ENCODE measurements around the gene LCAT.

LCAT gene

DNA sequence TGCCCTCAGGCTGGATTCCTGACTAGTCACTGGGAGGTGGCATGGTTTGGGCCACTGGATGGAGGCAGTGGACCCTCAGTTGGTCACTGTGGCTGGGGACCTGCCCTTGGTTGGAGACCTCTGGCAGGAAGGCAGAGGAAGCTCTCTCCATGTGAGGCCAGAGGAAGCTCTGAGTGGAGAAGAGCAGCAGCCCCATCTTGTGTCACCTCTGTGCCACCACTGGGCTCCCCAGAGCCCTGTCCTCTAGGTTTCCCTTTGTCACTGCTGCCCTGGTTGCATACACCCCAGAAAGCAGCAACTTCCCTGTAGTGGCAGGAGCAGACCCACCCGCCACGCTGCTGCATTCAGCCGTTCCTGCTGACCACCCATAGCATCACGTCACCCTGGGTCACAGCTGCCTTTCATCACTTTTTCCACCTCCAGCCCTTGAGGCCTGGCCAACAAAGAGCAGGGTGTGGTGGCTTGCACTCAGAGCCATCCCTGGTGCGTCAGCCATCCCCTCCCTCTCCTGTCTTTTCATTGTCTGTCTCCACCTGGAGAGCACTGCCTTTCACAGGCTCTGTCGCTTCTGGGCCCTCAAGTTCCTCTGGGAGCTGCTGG is 24.2 kb downstream of the LCAT start:
- no peak overlapping the region for H2BK120ac ChIP-seq (ENCODE audit: low read depth, low read length)
- 86% methylated on average over 6 of the region's 6 CpGs for WGBS

DNA sequence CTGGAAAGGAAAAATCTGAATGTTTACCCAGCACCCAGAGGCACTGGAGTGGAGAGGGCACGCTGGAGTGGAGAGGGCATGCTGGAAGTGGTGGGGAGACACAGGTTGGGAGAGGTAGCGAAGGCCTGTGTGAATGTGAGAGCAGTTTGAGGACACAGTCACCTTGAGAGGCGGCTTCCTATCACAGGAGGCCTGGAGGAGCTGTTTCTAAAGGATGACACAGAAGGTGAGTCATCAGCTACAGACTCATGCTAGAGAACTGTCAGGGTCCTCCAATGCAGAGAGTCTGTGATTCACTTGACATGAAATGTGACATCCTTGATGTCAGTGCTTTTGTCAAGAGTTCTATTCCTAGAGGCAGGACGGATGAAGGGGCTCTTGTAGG is 26.1 kb downstream of the LCAT start:
- Histone ChIP-seq H3K23ac (ENCODE audit: low read length in 2 of 2) (no peak overlapping the region), H2BK12ac (ENCODE audit: low read length in 2 of 2) (no peak overlapping the region), H2BK15ac (ENCODE audit: low read depth, poor library complexity, severe bottlenecking) (no peak overlapping the region), H3K9ac (ENCODE audit: low read length) (peak overlapping the region; percentile 33), H3K4ac (ENCODE audit: low read depth in 1 of 2, low read length in 2 of 2) (no peak overlapping the region), H2BK5ac (ENCODE audit: low read depth, low read length, poor library complexity, severe bottlenecking) (no peak overlapping the region), H4K91ac (ENCODE audit: low read length) (peak overlapping the region; percentile 28), H3K4me3 (ENCODE audit: insufficient read depth in 1 of 2, low read depth in 1 of 2, low read length in 2 of 2) (no peak overlapping the region), H3K27ac (ENCODE audit: low read length, poor library complexity, severe bottlenecking) (peak overlapping the region; percentile 36), H2AK5ac (ENCODE audit: low read length, severe bottlenecking) (no peak overlapping the region), H3K9me3 (ENCODE audit: control insufficient read depth, low read length) (no peaks in the 10 kb centered on the region), H2AFZ (ENCODE audit: low read depth, low read length) (no peak overlapping the region), H3K79me1 (replicated peaks; ENCODE audit: low read length, poor library complexity, severe bottlenecking) (peaks cover 59% of the 10 kb centered on the region), H3K36me3 (ENCODE audit: control insufficient read depth in 1 of 2, insufficient read depth in 2 of 2, low read depth in 1 of 2, low read length in 2 of 2) (peaks cover 8 to 56% of the 10 kb centered on the region in 2 experiments), H3K14ac (ENCODE audit: low read length in 2 of 2) (peak overlapping the region in 1 of 2 experiments; percentile 67), H3K18ac (ENCODE audit: low read depth in 1 of 2, low read length in 2 of 2) (no peak overlapping the region), H3K4me2 (ENCODE audit: low read length, poor library complexity, severe bottlenecking) (no peak overlapping the region), H2BK120ac (ENCODE audit: low read depth, low read length) (no peak overlapping the region), H3K4me1 (ENCODE audit: control insufficient read depth, insufficient read depth, low read depth, low read length) (peaks cover 26% of the 10 kb centered on the region), H4K8ac (ENCODE audit: low read length) (no peak overlapping the region), H3K27me3 (ENCODE audit: control insufficient read depth in 1 of 2, insufficient read depth in 1 of 2, low read length in 2 of 2) (no peaks in the 10 kb centered on the region)
- 23% methylated on average over 4 of the region's 4 CpGs for WGBS
- DNase-seq = peak; percentile 93

More for the DNA sequence above, 24.2 kb downstream of the LCAT start:
- H3K18ac ChIP-seq (ENCODE audit: low read depth in 1 of 2, low read length in 2 of 2) = no peak overlapping the region
- H3K9ac ChIP-seq (ENCODE audit: low read length) = peak overlapping the region; percentile 36
- no peak overlapping the region for H2BK12ac ChIP-seq (ENCODE audit: low read length in 2 of 2)
- no peak overlapping the region for H2AK5ac ChIP-seq (ENCODE audit: low read length, severe bottlenecking)
- H3K14ac ChIP-seq (ENCODE audit: low read length in 2 of 2) = no peak overlapping the region
- no peak overlapping the region for H3K27ac ChIP-seq (ENCODE audit: low read length, poor library complexity, severe bottlenecking)
- no peak overlapping the region for H4K91ac ChIP-seq (ENCODE audit: low read length)
- no peak overlapping the region for H2BK5ac ChIP-seq (ENCODE audit: low read depth, low read length, poor library complexity, severe bottlenecking)
- H3K27me3 ChIP-seq (ENCODE audit: control insufficient read depth in 1 of 2, insufficient read depth in 1 of 2, low read length in 2 of 2) = no peaks in the 10 kb centered on the region
- H3K4me2 ChIP-seq (ENCODE audit: low read length, poor library complexity, severe bottlenecking) = no peak overlapping the region
- no peak overlapping the region for H3K23ac ChIP-seq (ENCODE audit: low read length in 2 of 2)
- H3K79me1 ChIP-seq (replicated peaks; ENCODE audit: low read length, poor library complexity, severe bottlenecking) = peaks cover 63% of the 10 kb centered on the region
- no peak overlapping the region for H4K8ac ChIP-seq (ENCODE audit: low read length)
- no peak overlapping the region for H3K4ac ChIP-seq (ENCODE audit: low read depth in 1 of 2, low read length in 2 of 2)
- peaks cover 26% of the 10 kb centered on the region for H3K4me1 ChIP-seq (ENCODE audit: control insufficient read depth, insufficient read depth, low read depth, low read length)
- no peaks in the 10 kb centered on the region for H3K9me3 ChIP-seq (ENCODE audit: control insufficient read depth, low read length)
- no peak overlapping the region for H2BK15ac ChIP-seq (ENCODE audit: low read depth, poor library complexity, severe bottlenecking)
- peaks cover 10 to 70% of the 10 kb centered on the region in 2 experiments for H3K36me3 ChIP-seq (ENCODE audit: control insufficient read depth in 1 of 2, insufficient read depth in 2 of 2, low read depth in 1 of 2, low read length in 2 of 2)
- DNase-seq = no peak
- H3K4me3 ChIP-seq (ENCODE audit: insufficient read depth in 1 of 2, low read depth in 1 of 2, low read length in 2 of 2) = no peak overlapping the region
- no peak overlapping the region for H2AFZ ChIP-seq (ENCODE audit: low read depth, low read length)

DNA sequence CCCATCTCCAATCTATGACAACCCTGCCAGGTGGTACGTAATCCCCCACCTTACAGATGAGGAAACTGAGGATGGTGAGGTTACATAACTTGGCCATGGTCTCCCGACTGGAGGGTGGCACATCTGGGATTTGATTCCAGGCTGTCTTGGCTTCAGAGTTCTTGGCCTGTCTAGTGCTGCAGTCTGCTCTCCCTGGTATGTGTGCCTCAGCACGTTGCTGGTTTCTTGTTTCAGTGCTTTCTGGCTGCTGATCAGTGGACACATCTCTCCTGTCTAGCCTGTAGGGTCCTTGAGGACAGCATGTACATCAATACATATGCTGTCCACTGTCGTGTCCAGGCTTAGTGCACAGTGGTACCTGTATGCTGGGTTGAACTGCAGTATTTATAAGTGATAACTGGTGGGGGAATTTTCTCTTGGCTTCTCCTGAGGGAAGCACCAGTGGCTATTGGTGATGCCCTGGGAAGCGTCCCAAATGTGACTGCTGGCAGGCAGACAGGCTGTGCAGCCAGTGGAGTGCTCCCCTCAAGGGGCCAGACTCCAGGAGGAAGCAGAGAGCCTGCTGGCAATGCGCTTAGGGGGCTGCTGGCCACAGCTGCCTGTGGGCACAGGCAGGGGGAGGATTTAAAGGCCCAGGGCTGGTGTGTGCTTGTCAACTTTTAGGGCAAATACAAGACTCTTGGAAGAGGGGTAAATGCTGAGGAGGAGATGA is 26.6 kb downstream of the LCAT start:
- Histone ChIP-seq H3K4ac (ENCODE audit: low read depth in 1 of 2, low read length in 2 of 2) (no peak overlapping the region), H3K14ac (ENCODE audit: low read length in 2 of 2) (no peak overlapping the region), H3K18ac (ENCODE audit: low read depth in 1 of 2, low read length in 2 of 2) (no peak overlapping the region), H3K27me3 (ENCODE audit: control insufficient read depth in 1 of 2, insufficient read depth in 1 of 2, low read length in 2 of 2) (no peaks in the 10 kb centered on the region), H3K4me1 (ENCODE audit: control insufficient read depth, insufficient read depth, low read depth, low read length) (peaks cover 26% of the 10 kb centered on the region), H2AK5ac (ENCODE audit: low read length, severe bottlenecking) (no peak overlapping the region), H3K9me3 (ENCODE audit: control insufficient read depth, low read length) (no peaks in the 10 kb centered on the region), H2BK12ac (ENCODE audit: low read length in 2 of 2) (peak overlapping the region in 1 of 2 experiments; percentile 4), H4K8ac (ENCODE audit: low read length) (no peak overlapping the region), H3K27ac (ENCODE audit: low read length, poor library complexity, severe bottlenecking) (peak overlapping the region; percentile 36), H3K36me3 (ENCODE audit: control insufficient read depth in 1 of 2, insufficient read depth in 2 of 2, low read depth in 1 of 2, low read length in 2 of 2) (peaks cover 10 to 55% of the 10 kb centered on the region in 2 experiments), H3K9ac (ENCODE audit: low read length) (peak overlapping the region; percentile 33), H2AFZ (ENCODE audit: low read depth, low read length) (no peak overlapping the region), H3K4me2 (ENCODE audit: low read length, poor library complexity, severe bottlenecking) (no peak overlapping the region), H2BK5ac (ENCODE audit: low read depth, low read length, poor library complexity, severe bottlenecking) (no peak overlapping the region), H3K4me3 (ENCODE audit: insufficient read depth in 1 of 2, low read depth in 1 of 2, low read length in 2 of 2) (no peak overlapping the region), H4K91ac (ENCODE audit: low read length) (peak overlapping the region; percentile 28), H2BK120ac (ENCODE audit: low read depth, low read length) (no peak overlapping the region), H3K23ac (ENCODE audit: low read length in 2 of 2) (no peak overlapping the region), H3K79me1 (replicated peaks; ENCODE audit: low read length, poor library complexity, severe bottlenecking) (peaks cover 55% of the 10 kb centered on the region), H2BK15ac (ENCODE audit: low read depth, poor library complexity, severe bottlenecking) (no peak overlapping the region)
- DNase-seq = no peak
- WGBS = 71% methylated on average over 6 of the region's 6 CpGs

DNA sequence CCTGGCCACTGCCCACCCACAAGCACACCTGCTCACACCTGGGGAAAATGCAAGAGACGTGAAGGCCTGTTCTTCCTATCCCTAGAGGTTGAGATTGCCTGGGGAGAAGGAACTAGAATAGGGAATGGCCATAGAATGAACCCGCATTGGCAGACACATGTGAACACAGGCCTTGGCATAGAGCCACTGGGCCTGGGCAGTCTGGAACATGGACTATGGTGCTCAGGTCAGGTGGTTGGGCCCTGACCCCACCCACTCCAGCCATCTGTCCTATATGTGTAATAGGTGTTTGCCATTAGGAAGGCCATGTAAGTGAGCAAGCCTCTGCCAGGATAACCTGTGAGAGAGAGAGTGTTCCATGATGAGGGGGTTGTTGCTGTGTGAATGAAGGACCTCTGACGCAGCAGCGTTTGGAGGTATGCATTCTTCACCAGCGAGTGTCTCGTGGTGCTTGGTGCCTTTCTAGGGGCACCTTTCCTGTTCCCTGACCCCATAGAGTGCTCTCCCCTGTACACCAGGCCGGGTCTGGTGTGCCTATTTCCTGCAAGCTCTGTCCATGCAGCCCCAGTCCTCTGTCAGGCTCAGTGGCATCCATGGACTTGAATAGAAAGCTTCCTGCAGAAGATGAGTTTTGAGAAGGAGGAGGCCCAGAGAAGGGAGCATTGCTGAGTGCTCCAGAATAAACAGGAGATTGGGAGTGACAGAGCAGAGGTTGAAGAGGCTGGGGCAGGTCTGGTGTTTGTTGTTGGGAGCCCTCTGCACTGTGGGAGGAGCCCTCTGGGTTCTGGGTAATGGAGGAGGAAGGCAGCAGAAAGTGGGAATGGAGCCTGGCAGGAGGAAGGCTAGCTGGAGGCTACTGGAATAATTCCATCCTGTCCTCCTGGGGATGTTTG is 27.8 kb downstream of the LCAT start:
- Histone ChIP-seq H2BK15ac (ENCODE audit: low read depth, poor library complexity, severe bottlenecking) (no peak overlapping the region), H3K27ac (ENCODE audit: low read length, poor library complexity, severe bottlenecking) (no peak overlapping the region)

More for the DNA sequence above, 27.8 kb downstream of the LCAT start:
- DNase-seq = no peak
- no peak overlapping the region for H4K8ac ChIP-seq (ENCODE audit: low read length)
- no peak overlapping the region for H3K4me3 ChIP-seq (ENCODE audit: insufficient read depth in 1 of 2, low read depth in 1 of 2, low read length in 2 of 2)
- H3K4ac ChIP-seq (ENCODE audit: low read depth in 1 of 2, low read length in 2 of 2) = no peak overlapping the region
- H2AFZ ChIP-seq (ENCODE audit: low read depth, low read length) = no peak overlapping the region
- H2BK12ac ChIP-seq (ENCODE audit: low read length in 2 of 2) = no peak overlapping the region
- no peak overlapping the region for H2AK5ac ChIP-seq (ENCODE audit: low read length, severe bottlenecking)
- H2BK120ac ChIP-seq (ENCODE audit: low read depth, low read length) = no peak overlapping the region
- WGBS = 64% methylated on average over 7 of the region's 7 CpGs
- peaks cover 57% of the 10 kb centered on the region for H3K79me1 ChIP-seq (replicated peaks; ENCODE audit: low read length, poor library complexity, severe bottlenecking)
- no peak overlapping the region for H3K23ac ChIP-seq (ENCODE audit: low read length in 2 of 2)
- H2BK5ac ChIP-seq (ENCODE audit: low read depth, low read length, poor library complexity, severe bottlenecking) = no peak overlapping the region
- peaks cover 26% of the 10 kb centered on the region for H3K4me1 ChIP-seq (ENCODE audit: control insufficient read depth, insufficient read depth, low read depth, low read length)
- no peak overlapping the region for H3K4me2 ChIP-seq (ENCODE audit: low read length, poor library complexity, severe bottlenecking)
- no peaks in the 10 kb centered on the region for H3K9me3 ChIP-seq (ENCODE audit: control insufficient read depth, low read length)
- peak overlapping the region in 1 of 2 experiments; percentile 42 for H3K18ac ChIP-seq (ENCODE audit: low read depth in 1 of 2, low read length in 2 of 2)
- H4K91ac ChIP-seq (ENCODE audit: low read length) = no peak overlapping the region
- H3K36me3 ChIP-seq (ENCODE audit: control insufficient read depth in 1 of 2, insufficient read depth in 2 of 2, low read depth in 1 of 2, low read length in 2 of 2) = peaks cover 22 to 64% of the 10 kb centered on the region in 2 experiments
- no peaks in the 10 kb centered on the region for H3K27me3 ChIP-seq (ENCODE audit: control insufficient read depth in 1 of 2, insufficient read depth in 1 of 2, low read length in 2 of 2)
- no peak overlapping the region for H3K9ac ChIP-seq (ENCODE audit: low read length)
- no peak overlapping the region for H3K14ac ChIP-seq (ENCODE audit: low read length in 2 of 2)

Measured in mesenchymal stem cell (in vitro differentiated cells and primary cell).